Lower lobe of right lung (tissue), 2 donors: ENCODE measurements around the gene TMEM80. TPM values are rescaled to one million over a fixed set of nuclear protein-coding genes. Genes with fewer than 3 reads are reported as not detected.

Experiments
- ATAC-seq, 2 donors: fragments of 200-7000 bp; cut with Tn5 transposase; one replicate each; pipeline ENCODE4 v1.9.1; 2020 to 2022; ENCODE audit warnings: mild to moderate bottlenecking in 2 of 2, moderate library complexity in 2 of 2
- DNase-seq: peaks from one replicate; pipeline ENCODE4 v3.0.0-alpha.2; 2020
- H3K27ac ChIP-seq: fragments of 200-600 bp; one replicate; pipeline ENCODE4 v1.8.0; 2022
- H3K27me3 ChIP-seq: fragments of 200-600 bp; one replicate; pipeline ENCODE4 v1.8.0; 2022; ENCODE audit warnings: low read depth
- H3K36me3 ChIP-seq: fragments of 200-600 bp; one replicate; pipeline ENCODE4 v1.8.0; 2022; ENCODE audit warnings: mild to moderate bottlenecking
- H3K4me1 ChIP-seq: fragments of 200-600 bp; one replicate; pipeline ENCODE4 v1.8.0; 2022
- H3K4me3 ChIP-seq: fragments of 200-600 bp; one replicate; pipeline ENCODE4 v1.8.0; 2022; ENCODE audit warnings: mild to moderate bottlenecking
- H3K9me3 ChIP-seq: fragments of 200-600 bp; one replicate; pipeline ENCODE4 v1.8.0; 2022
- intact Hi-C: fragments of 100-400 bp; cut with DNase I; formaldehyde crosslinking; loops from one replicate; pipeline ENCODE4 v1.11.0; 2022
- total RNA-seq: library from RNA; stranded (reverse); fragmentation: NEBNext Ultra II Directional; extraction: Animal tissue kit (Norgen Biotek cat#: 25700); gene quantifications from one replicate; pipeline ENCODE4 v1.2.1, GENCODE V29; 2021
- TF ChIP-seq, protein P1 (sequence below): fragments of 200-600 bp; IDR thresholded peaks from one replicate; pipeline ENCODE4 v1.8.0; 2022; ENCODE audit warnings: antibody characterized with exemption, mild to moderate bottlenecking
- donor health status: DM: no; HTN: yes; CAD: no; lungs with severe emphysema.

TMEM80 gene
- total RNA-seq, 1 donor from 2014 or later = 33.9 TPM

DNA sequence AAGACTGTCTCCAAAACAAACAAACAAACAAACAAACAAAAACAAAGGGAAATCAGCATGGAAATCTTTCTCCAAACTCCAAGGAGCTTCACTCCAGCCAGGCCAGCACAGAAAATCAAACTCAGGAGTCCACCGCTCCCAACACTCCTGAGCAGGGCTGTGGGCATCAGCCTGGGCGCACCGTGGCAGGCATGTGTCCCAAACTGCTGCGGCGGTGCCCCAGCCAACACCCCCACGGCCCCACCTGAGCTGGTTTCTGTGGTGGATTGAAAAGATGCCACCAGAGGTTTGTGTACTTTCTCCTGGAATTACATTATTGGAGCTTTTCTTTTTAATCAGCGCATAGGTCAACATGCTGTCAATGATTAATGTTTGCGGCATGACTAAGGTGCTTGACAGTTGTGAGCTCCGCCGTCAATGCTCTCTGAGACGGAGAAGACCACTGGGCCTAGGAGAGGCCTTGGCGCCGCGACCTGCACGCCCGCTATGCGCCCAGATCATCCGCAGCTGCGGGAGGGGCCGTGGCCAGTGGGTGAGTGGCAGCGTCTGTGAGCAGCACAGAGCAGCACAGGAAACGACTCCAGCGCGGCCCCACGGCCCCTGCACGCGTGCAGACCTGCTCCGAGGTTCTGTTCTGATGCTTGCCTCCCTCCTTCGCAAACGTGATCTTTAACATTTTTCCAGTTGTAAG, 40.4 kb upstream of the TMEM80 start:
- H3K9me3 ChIP-seq = no peaks in the 10 kb centered on the region
- H3K27me3 ChIP-seq = no peaks in the 10 kb centered on the region
- ATAC-seq (peak; percentile 59 to 76), DNase-seq (no peak)
- H3K36me3 ChIP-seq = peaks cover 38% of the 10 kb centered on the region
- intact Hi-C loops = no loop called here
- H3K27ac ChIP-seq = no peak overlapping the region
- H3K4me1 ChIP-seq = no peaks in the 10 kb centered on the region
- no peak overlapping the region for H3K4me3 ChIP-seq
- TF ChIP-seq, protein P1, sequence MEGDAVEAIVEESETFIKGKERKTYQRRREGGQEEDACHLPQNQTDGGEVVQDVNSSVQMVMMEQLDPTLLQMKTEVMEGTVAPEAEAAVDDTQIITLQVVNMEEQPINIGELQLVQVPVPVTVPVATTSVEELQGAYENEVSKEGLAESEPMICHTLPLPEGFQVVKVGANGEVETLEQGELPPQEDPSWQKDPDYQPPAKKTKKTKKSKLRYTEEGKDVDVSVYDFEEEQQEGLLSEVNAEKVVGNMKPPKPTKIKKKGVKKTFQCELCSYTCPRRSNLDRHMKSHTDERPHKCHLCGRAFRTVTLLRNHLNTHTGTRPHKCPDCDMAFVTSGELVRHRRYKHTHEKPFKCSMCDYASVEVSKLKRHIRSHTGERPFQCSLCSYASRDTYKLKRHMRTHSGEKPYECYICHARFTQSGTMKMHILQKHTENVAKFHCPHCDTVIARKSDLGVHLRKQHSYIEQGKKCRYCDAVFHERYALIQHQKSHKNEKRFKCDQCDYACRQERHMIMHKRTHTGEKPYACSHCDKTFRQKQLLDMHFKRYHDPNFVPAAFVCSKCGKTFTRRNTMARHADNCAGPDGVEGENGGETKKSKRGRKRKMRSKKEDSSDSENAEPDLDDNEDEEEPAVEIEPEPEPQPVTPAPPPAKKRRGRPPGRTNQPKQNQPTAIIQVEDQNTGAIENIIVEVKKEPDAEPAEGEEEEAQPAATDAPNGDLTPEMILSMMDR = no peak

DNA sequence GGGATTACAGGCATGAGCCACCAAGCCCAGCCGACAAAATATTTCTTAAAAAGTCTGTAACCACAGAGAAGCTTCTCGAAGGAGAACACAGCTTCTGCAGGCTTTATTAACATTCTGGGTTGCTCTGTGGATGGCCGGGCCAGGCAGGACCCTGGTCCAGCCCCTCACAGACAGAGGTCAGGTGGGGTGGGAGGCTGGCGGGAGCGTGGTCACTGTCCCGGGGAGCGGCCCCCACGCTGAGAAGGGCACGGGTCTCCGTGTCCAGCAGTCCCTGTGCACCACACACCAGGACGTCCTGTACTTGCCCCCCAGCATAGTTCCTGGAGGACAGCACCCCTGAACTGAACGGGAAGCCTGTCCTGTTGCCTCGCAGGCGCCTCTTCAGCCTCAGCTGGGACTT, 39.2 kb upstream of the TMEM80 start:
- ATAC-seq = no peak
- DNase-seq = no peak
- TF ChIP-seq, protein P1 = no peak
- no peak overlapping the region for H3K4me3 ChIP-seq
- no peaks in the 10 kb centered on the region for H3K4me1 ChIP-seq
- H3K27me3 ChIP-seq = no peaks in the 10 kb centered on the region
- intact Hi-C loops = no loop called here
- H3K36me3 ChIP-seq = peaks cover 34% of the 10 kb centered on the region
- H3K27ac ChIP-seq = no peak overlapping the region
- H3K9me3 ChIP-seq = no peaks in the 10 kb centered on the region

DNA sequence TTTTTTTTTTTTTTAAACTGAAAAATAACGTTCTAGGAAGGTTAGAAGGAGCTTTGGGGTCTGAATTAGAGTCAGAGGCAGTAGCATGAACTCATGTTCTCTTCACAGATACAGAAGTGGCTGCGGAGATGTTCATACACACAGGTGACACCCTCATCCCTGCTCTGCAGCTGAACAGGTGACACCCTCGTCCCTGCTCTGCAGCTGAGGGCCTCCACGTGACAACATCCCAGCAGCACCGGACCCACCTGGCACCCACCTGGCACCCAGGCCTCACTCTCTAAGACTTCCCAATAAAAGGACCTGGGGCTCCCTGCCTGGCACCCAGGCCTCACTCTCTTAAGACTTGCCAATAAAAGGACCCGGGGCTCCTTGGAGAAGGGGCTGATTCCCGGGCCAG, 38.8 kb upstream of the TMEM80 start:
- Histone ChIP-seq H3K9me3 (no peaks in the 10 kb centered on the region), H3K4me3 (no peak overlapping the region), H3K4me1 (no peaks in the 10 kb centered on the region), H3K27ac (no peak overlapping the region), H3K27me3 (no peaks in the 10 kb centered on the region), H3K36me3 (peaks cover 31% of the 10 kb centered on the region)
- no peak for DNase-seq
- TF ChIP-seq, protein P1 = no peak
- intact Hi-C loops = no loop called here
- ATAC-seq = no peak

DNA sequence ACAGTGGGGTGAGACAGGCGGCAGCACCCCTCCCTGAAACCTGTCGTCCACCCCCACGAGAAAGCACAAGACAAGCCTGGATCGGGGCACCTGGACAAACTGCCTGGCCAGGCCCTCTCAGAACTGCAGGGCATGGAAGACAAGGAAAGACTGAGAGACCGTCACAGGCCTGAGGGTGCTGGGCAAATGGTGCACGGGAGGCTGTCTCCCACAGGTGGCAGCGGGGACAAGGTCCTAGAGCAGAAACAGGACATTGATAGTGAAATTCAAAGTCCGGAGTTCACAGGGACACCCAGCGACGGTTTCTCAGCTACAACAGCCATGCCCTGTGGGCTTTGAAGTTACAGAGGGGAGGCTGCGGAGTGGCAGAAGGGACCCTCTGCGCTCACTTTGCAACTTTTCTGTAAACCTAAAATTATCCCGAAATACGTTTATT, 37.9 kb upstream of the TMEM80 start:
- TF ChIP-seq, protein P1 = no peak
- intact Hi-C loops = no loop called here
- H3K9me3 ChIP-seq = no peaks in the 10 kb centered on the region
- H3K27me3 ChIP-seq = no peaks in the 10 kb centered on the region
- no peak overlapping the region for H3K27ac ChIP-seq
- peaks cover 31% of the 10 kb centered on the region for H3K36me3 ChIP-seq
- ATAC-seq (no peak), DNase-seq (no peak)
- no peak overlapping the region for H3K4me3 ChIP-seq
- H3K4me1 ChIP-seq = no peaks in the 10 kb centered on the region

DNA sequence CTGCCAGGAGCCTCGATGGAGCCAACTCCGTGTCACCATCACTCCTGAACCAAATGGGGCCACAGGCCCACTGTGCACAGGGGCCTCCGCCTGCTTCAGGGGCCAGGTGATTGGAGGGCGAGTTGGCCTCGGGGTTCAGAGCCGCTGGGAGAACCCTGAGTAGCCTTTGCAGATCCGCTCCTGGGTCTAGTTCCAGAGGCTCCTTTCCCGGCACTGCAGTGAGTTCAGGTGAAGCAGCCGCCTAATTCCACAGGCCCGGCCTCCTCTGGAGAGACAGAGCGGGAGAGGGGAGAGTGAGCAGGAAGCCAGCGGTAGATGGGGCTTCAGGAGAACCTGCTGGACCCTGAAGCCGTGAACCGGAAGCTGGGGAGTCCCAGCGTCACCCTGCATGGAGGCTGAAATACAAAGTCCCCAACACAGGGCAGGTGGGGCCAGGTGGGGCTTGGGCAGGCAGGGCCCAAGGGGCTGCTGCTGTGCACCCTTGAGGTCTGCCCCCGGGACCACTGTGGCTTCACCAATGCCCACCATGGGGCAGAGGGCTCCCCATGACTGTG, 36.0 kb upstream of the TMEM80 start:
- no peaks in the 10 kb centered on the region for H3K4me1 ChIP-seq
- H3K27ac ChIP-seq = no peak overlapping the region
- no peak overlapping the region for H3K4me3 ChIP-seq
- H3K9me3 ChIP-seq = no peaks in the 10 kb centered on the region
- TF ChIP-seq, protein P1 = no peak
- H3K27me3 ChIP-seq = no peaks in the 10 kb centered on the region
- intact Hi-C loops = loop anchor here (10.0 kb wide), 1 partner anchor 65 kb away; no protein-coding TSS in a partner anchor
- no peak for DNase-seq
- no peak for ATAC-seq
- H3K36me3 ChIP-seq = peaks cover 36% of the 10 kb centered on the region
